Activated T-helper 2 cell treated with anti-CD3 and anti-CD28 coated beads, Interferon-gamma antibody, Interleukin-2, Interleukin-4, amounts not matched to agents 10 μg/mL and 5 μg/mL and 100 μg/mL, durations not matched to agents 14 hours and 24 hours and 36 hours (primary cell): Measurements from ENCODE around the gene EYA3. TPM values are rescaled to one million over a fixed set of nuclear protein-coding genes. Genes with fewer than 3 reads are reported as not detected.
A peak's percentile ranks its signal among the peaks of the same experiment; 100 is the strongest.

Experiments
- DNase-seq: peaks from one replicate; pipeline ENCODE4 v3.0.0; 2021; ENCODE audit warnings: low spot score
- H3K27ac Mint-ChIP-seq: one replicate; pipeline ENCODE4 v1.8.0; 2021; ENCODE audit warnings: mixed read lengths
- H3K27me3 Mint-ChIP-seq: one replicate; pipeline ENCODE4 v1.8.0; 2021; ENCODE audit warnings: low read depth, mixed read lengths
- H3K36me3 Mint-ChIP-seq: one replicate; pipeline ENCODE4 v1.8.0; 2021; ENCODE audit warnings: low read depth, mixed read lengths
- H3K4me1 Mint-ChIP-seq: one replicate; pipeline ENCODE4 v1.8.0; 2021; ENCODE audit warnings: low read depth, mixed read lengths
- H3K4me3 Mint-ChIP-seq: one replicate; pipeline ENCODE4 v1.8.0; 2021; ENCODE audit warnings: low read depth, mild to moderate bottlenecking, moderate library complexity, mixed read lengths
- H3K9me3 Mint-ChIP-seq: one replicate; pipeline ENCODE4 v1.8.0; 2021; ENCODE audit warnings: mixed read lengths
- intact Hi-C: fragments of 100-400 bp; cut with micrococcal nuclease; formaldehyde crosslinking; loops from one replicate; pipeline ENCODE4 v1.15.1; 2023
- total RNA-seq: library from RNA; stranded (reverse); gene quantifications from 2 replicates; pipeline ENCODE4 v1.2.3, GENCODE V29; 2022

EYA3 gene
- total RNA-seq, 1 donor from 2014 or later: 27.5 TPM

GRCh38 chr1:27980216-27980845 is 108.1 kb downstream of the EYA3 start:
- Mint-ChIP-seq H3K4me1 (peaks cover 2% of the 10 kb centered on the region), H3K36me3 (peaks cover 13% of the 10 kb centered on the region), H3K4me3 (no peak overlapping the region), H3K27me3 (no peaks in the 10 kb centered on the region), H3K9me3 (no peaks in the 10 kb centered on the region), H3K27ac (no peak overlapping the region)
- intact Hi-C loops: no loop called here
- no peak for DNase-seq

- no peak overlapping the region for H3K4me3 Mint-ChIP-seq
- no peaks in the 10 kb centered on the region for H3K9me3 Mint-ChIP-seq
- H3K27ac Mint-ChIP-seq: no peak overlapping the region
- intact Hi-C loops: loop anchor here (1.0 kb wide), 1 partner anchor 122 kb away; no protein-coding TSS in a partner anchor
- peaks cover 2% of the 10 kb centered on the region for H3K4me1 Mint-ChIP-seq
- DNase-seq: no peak
- H3K36me3 Mint-ChIP-seq: peaks cover 13% of the 10 kb centered on the region
- no peaks in the 10 kb centered on the region for H3K27me3 Mint-ChIP-seq
Observed at GRCh38 chr1:27979859-27980201, 108.6 kb downstream of the EYA3 start.

GRCh38 chr1:27979151-27979858 is 109.1 kb downstream of the EYA3 start:
- Mint-ChIP-seq H3K27me3 (no peaks in the 10 kb centered on the region), H3K27ac (peak overlapping the region; percentile 55), H3K4me1 (peaks cover 2% of the 10 kb centered on the region), H3K4me3 (no peak overlapping the region), H3K36me3 (peaks cover 13% of the 10 kb centered on the region), H3K9me3 (no peaks in the 10 kb centered on the region)
- intact Hi-C loops: loop anchor here (1.0 kb wide), 1 partner anchor 121 kb away; no protein-coding TSS in a partner anchor
- DNase-seq: no peak

GRCh38 chr1:27974417-27974781 is 114.0 kb downstream of the EYA3 start:
- intact Hi-C loops: no loop called here
- Mint-ChIP-seq H3K4me3 (no peak overlapping the region), H3K27me3 (no peaks in the 10 kb centered on the region), H3K36me3 (peaks cover 35% of the 10 kb centered on the region), H3K4me1 (peaks cover 15% of the 10 kb centered on the region), H3K9me3 (no peaks in the 10 kb centered on the region), H3K27ac (no peak overlapping the region)
- DNase-seq: no peak

GRCh38 chr1:27973771-27974416 is 114.5 kb downstream of the EYA3 start:
- H3K27ac Mint-ChIP-seq: no peak overlapping the region
- peaks cover 15% of the 10 kb centered on the region for H3K4me1 Mint-ChIP-seq
- H3K27me3 Mint-ChIP-seq: no peaks in the 10 kb centered on the region
- H3K9me3 Mint-ChIP-seq: no peaks in the 10 kb centered on the region
- H3K36me3 Mint-ChIP-seq: peaks cover 35% of the 10 kb centered on the region
- DNase-seq: no peak
- H3K4me3 Mint-ChIP-seq: no peak overlapping the region
- intact Hi-C loops: no loop called here

GRCh38 chr1:27972141-27972540 is 116.3 kb downstream of the EYA3 start:
- H3K27me3 Mint-ChIP-seq: no peaks in the 10 kb centered on the region
- no peaks in the 10 kb centered on the region for H3K9me3 Mint-ChIP-seq
- H3K4me3 Mint-ChIP-seq: no peak overlapping the region
- H3K36me3 Mint-ChIP-seq: peaks cover 32% of the 10 kb centered on the region
- intact Hi-C loops: no loop called here
- H3K27ac Mint-ChIP-seq: no peak overlapping the region
- peaks cover 21% of the 10 kb centered on the region for H3K4me1 Mint-ChIP-seq
- DNase-seq: no peak

GRCh38 chr1:27971674-27972073 is 116.7 kb downstream of the EYA3 start:
- no peak for DNase-seq
- Mint-ChIP-seq H3K9me3 (no peaks in the 10 kb centered on the region), H3K4me1 (peaks cover 21% of the 10 kb centered on the region), H3K4me3 (no peak overlapping the region), H3K27me3 (no peaks in the 10 kb centered on the region), H3K36me3 (peaks cover 33% of the 10 kb centered on the region), H3K27ac (no peak overlapping the region)
- intact Hi-C loops: no loop called here

GRCh38 chr1:27970401-27970800 is 118.0 kb downstream of the EYA3 start:
- Mint-ChIP-seq H3K27ac (no peak overlapping the region), H3K9me3 (no peaks in the 10 kb centered on the region), H3K27me3 (no peaks in the 10 kb centered on the region), H3K4me3 (no peak overlapping the region), H3K4me1 (peaks cover 21% of the 10 kb centered on the region), H3K36me3 (peaks cover 37% of the 10 kb centered on the region)
- no peak for DNase-seq
- intact Hi-C loops: no loop called here

GRCh38 chr1:27968692-27969091 is 119.7 kb downstream of the EYA3 start:
- H3K27ac Mint-ChIP-seq: peak overlapping the region; percentile 20
- no peaks in the 10 kb centered on the region for H3K27me3 Mint-ChIP-seq
- peaks cover 38% of the 10 kb centered on the region for H3K36me3 Mint-ChIP-seq
- no peaks in the 10 kb centered on the region for H3K9me3 Mint-ChIP-seq
- peaks cover 15% of the 10 kb centered on the region for H3K4me1 Mint-ChIP-seq
- DNase-seq: no peak
- no peak overlapping the region for H3K4me3 Mint-ChIP-seq
- intact Hi-C loops: no loop called here

GRCh38 chr1:27967884-27968466 is 120.4 kb downstream of the EYA3 start:
- Mint-ChIP-seq H3K36me3 (peaks cover 31% of the 10 kb centered on the region), H3K27ac (peak overlapping the region; percentile 20), H3K4me3 (no peak overlapping the region), H3K27me3 (no peaks in the 10 kb centered on the region), H3K9me3 (no peaks in the 10 kb centered on the region), H3K4me1 (peaks cover 11% of the 10 kb centered on the region)
- intact Hi-C loops: no loop called here
- no peak for DNase-seq

GRCh38 chr1:27967106-27967883 is 121.1 kb downstream of the EYA3 start:
- intact Hi-C loops: no loop called here
- no peak overlapping the region for H3K27ac Mint-ChIP-seq
- no peaks in the 10 kb centered on the region for H3K27me3 Mint-ChIP-seq
- peaks cover 30% of the 10 kb centered on the region for H3K36me3 Mint-ChIP-seq
- no peak for DNase-seq
- no peak overlapping the region for H3K4me3 Mint-ChIP-seq
- H3K9me3 Mint-ChIP-seq: no peaks in the 10 kb centered on the region
- H3K4me1 Mint-ChIP-seq: peaks cover 11% of the 10 kb centered on the region

GRCh38 chr1:27966402-27967105 is 121.9 kb downstream of the EYA3 start:
- H3K36me3 Mint-ChIP-seq: peaks cover 30% of the 10 kb centered on the region
- no peaks in the 10 kb centered on the region for H3K9me3 Mint-ChIP-seq
- H3K27ac Mint-ChIP-seq: no peak overlapping the region
- no peak for DNase-seq
- no peak overlapping the region for H3K4me3 Mint-ChIP-seq
- intact Hi-C loops: no loop called here
- peaks cover 15% of the 10 kb centered on the region for H3K4me1 Mint-ChIP-seq
- H3K27me3 Mint-ChIP-seq: no peaks in the 10 kb centered on the region
